OCI-LY1 (cell line): ENCODE measurements around the gene ALDH3B1.

ENCODE experiments used
- CTCF ChIP-seq: fragments of 200-600 bp; sonication (generic), shearing (Covaris generic); IDR thresholded peaks from 2 replicates; pipeline ENCODE4 v1.5.1; 2017; ENCODE audit warnings: mild to moderate bottlenecking, antibody characterized with exemption, low read length, moderate library complexity, mixed read lengths
- EZH2 ChIP-seq: fragments of 200-600 bp; sonication (generic), shearing (Covaris generic); IDR thresholded peaks from 2 replicates; pipeline ENCODE4 v1.8.0; 2017; ENCODE audit warnings: borderline replicate concordance, mixed run types, mild to moderate bottlenecking, antibody characterized with exemption, low read length, moderate library complexity, mixed read lengths

- TF ChIP-seq CTCF (no peak), EZH2 (no peak)
Observed at GRCh38 chr11:68048681-68049508, 38.8 kb downstream of the ALDH3B1 start.
